Measurements from ENCODE around the gene ASPHD2. TPM values are rescaled to one million over a fixed set of nuclear protein-coding genes. Genes with fewer than 3 reads are reported as not detected.

Gene ASPHD2
- total RNA-seq, 1 donor from 2014 or later, result 4.2 TPM

- Mint-ChIP-seq H3K9me3 (ENCODE audit: low read depth) (no peaks in the 10 kb centered on the region), H3K27me3 (peaks cover 9% of the 10 kb centered on the region), H3K27ac (no peak overlapping the region), H3K4me1 (ENCODE audit: low read depth) (peaks cover 5% of the 10 kb centered on the region), H3K36me3 (ENCODE audit: insufficient read depth) (no peaks in the 10 kb centered on the region), H3K4me3 (ENCODE audit: low read depth) (no peak overlapping the region)
- DNase-seq (ENCODE audit: low spot score, unreplicated experiment), result no peak
- no peak for TF ChIP-seq CTCF (IDR thresholded peaks at IDR 0.05; ENCODE audit: unreplicated experiment)
Measured at GRCh38 chr22:26385164-26385563, 43.9 kb upstream of the ASPHD2 start.

DNA sequence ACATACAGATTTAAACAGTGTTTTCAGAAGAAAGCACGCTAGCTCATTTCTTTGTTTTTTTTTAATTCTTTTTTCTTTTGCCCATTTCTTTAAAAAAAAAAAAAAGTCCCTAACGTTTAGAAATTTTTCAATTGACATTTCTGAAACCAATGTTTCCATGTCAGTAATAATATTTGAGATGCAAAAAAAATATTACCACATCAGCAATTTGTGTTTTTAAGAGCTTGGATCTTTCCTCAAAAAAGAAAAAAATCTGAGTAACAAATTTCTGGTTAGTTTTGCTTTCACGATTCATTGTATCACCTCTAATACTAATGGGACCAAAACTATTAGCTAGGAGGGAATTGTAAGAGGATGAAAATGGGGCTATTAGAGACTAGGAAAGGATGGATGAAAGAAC is 39.9 kb upstream of the ASPHD2 start:
- Mint-ChIP-seq H3K27ac (no peak overlapping the region), H3K27me3 (no peaks in the 10 kb centered on the region), H3K4me3 (ENCODE audit: low read depth) (no peak overlapping the region), H3K4me1 (ENCODE audit: low read depth) (peaks cover 7% of the 10 kb centered on the region), H3K36me3 (ENCODE audit: insufficient read depth) (no peaks in the 10 kb centered on the region), H3K9me3 (ENCODE audit: low read depth) (no peaks in the 10 kb centered on the region)
- no peak for TF ChIP-seq CTCF (IDR thresholded peaks at IDR 0.05; ENCODE audit: unreplicated experiment)
- DNase-seq (ENCODE audit: low spot score, unreplicated experiment), result no peak

- Mint-ChIP-seq H3K27me3 (no peaks in the 10 kb centered on the region), H3K4me1 (ENCODE audit: low read depth) (peaks cover 6% of the 10 kb centered on the region), H3K27ac (no peak overlapping the region), H3K36me3 (ENCODE audit: insufficient read depth) (no peaks in the 10 kb centered on the region), H3K4me3 (ENCODE audit: low read depth) (no peak overlapping the region), H3K9me3 (ENCODE audit: low read depth) (no peaks in the 10 kb centered on the region)
- no peak for TF ChIP-seq CTCF (IDR thresholded peaks at IDR 0.05; ENCODE audit: unreplicated experiment)
- DNase-seq (ENCODE audit: low spot score, unreplicated experiment), result no peak
Measured at GRCh38 chr22:26391091-26391490, 38.0 kb upstream of the ASPHD2 start.

- Mint-ChIP-seq H3K4me3 (ENCODE audit: low read depth) (no peak overlapping the region), H3K4me1 (ENCODE audit: low read depth) (peaks cover 6% of the 10 kb centered on the region), H3K36me3 (ENCODE audit: insufficient read depth) (no peaks in the 10 kb centered on the region), H3K27me3 (no peaks in the 10 kb centered on the region), H3K9me3 (ENCODE audit: low read depth) (no peaks in the 10 kb centered on the region), H3K27ac (no peak overlapping the region)
- DNase-seq (ENCODE audit: low spot score, unreplicated experiment), result no peak
- no peak for TF ChIP-seq CTCF (IDR thresholded peaks at IDR 0.05; ENCODE audit: unreplicated experiment)
Measured at GRCh38 chr22:26391623-26392022, 37.4 kb upstream of the ASPHD2 start.

- no peak for DNase-seq (ENCODE audit: low spot score, unreplicated experiment)
- H3K4me1 Mint-ChIP-seq (ENCODE audit: low read depth), result peaks cover 6% of the 10 kb centered on the region
- no peak overlapping the region for H3K4me3 Mint-ChIP-seq (ENCODE audit: low read depth)
- H3K9me3 Mint-ChIP-seq (ENCODE audit: low read depth), result no peaks in the 10 kb centered on the region
- H3K36me3 Mint-ChIP-seq (ENCODE audit: insufficient read depth), result no peaks in the 10 kb centered on the region
- H3K27me3 Mint-ChIP-seq, result peaks cover 8% of the 10 kb centered on the region
- no peak overlapping the region for H3K27ac Mint-ChIP-seq
- TF ChIP-seq CTCF (IDR thresholded peaks at IDR 0.05; ENCODE audit: unreplicated experiment), result peak; percentile 11
Measured at GRCh38 chr22:26393929-26394328, 35.1 kb upstream of the ASPHD2 start.
